GM23338 (cell line): ENCODE data around the gene CCL18. TPM values are rescaled to one million over a fixed set of nuclear protein-coding genes. Genes with fewer than 3 reads are reported as not detected.

Source experiments
- ATAC-seq: fragments of 200-7000 bp; cut with Tn5 transposase; 3 replicates; pipeline ENCODE4 v1.9.1; 2020
- DNase-seq: peaks from one replicate; pipeline ENCODE4 v3.0.0-alpha.2; 2015; ENCODE audit warnings: low spot score
- H2AFZ ChIP-seq: fragments of 200-600 bp; sonication (generic); 2 replicates; pipeline ENCODE4 v1.8.0; 2016; ENCODE audit warnings: antibody characterized with exemption, mild to moderate bottlenecking, moderate library complexity
- H3F3A ChIP-seq: fragments of 200-600 bp; sonication (generic); replicated peaks from 2 replicates; pipeline ENCODE4 v1.8.0; 2017; ENCODE audit warnings: antibody characterized with exemption, mixed run types, low read depth
- H3K27ac ChIP-seq: fragments of 200-600 bp; sonication (generic); 2 replicates; pipeline ENCODE4 v1.6.1; 2016; ENCODE audit warnings: low read depth
- H3K27me3 ChIP-seq: fragments of 200-600 bp; sonication (generic); 2 replicates; pipeline ENCODE4 v1.8.0; 2016; ENCODE audit warnings: mild to moderate bottlenecking, mixed run types, moderate library complexity; ENCODE audit not compliant: insufficient read depth
- H3K36me3 ChIP-seq: fragments of 200-600 bp; sonication (generic); 2 replicates; pipeline ENCODE4 v1.8.0; 2016; ENCODE audit warnings: mild to moderate bottlenecking; ENCODE audit not compliant: insufficient read depth
- H3K4me1 ChIP-seq: fragments of 200-600 bp; sonication (generic); 2 replicates; pipeline ENCODE4 v1.8.0; 2016; ENCODE audit warnings: mild to moderate bottlenecking, moderate library complexity; ENCODE audit not compliant: insufficient read depth
- H3K4me2 ChIP-seq: fragments of 200-600 bp; sonication (generic); 2 replicates; pipeline ENCODE4 v1.7.1; 2017; ENCODE audit warnings: mixed run types
- H3K4me3 ChIP-seq: fragments of 200-600 bp; sonication (generic); 2 replicates; pipeline ENCODE4 v1.6.1; 2016; ENCODE audit warnings: mixed run types
- H3K79me2 ChIP-seq: fragments of 200-600 bp; sonication (generic); replicated peaks from 2 replicates; pipeline ENCODE4 v1.8.0; 2017; ENCODE audit warnings: mild to moderate bottlenecking; ENCODE audit not compliant: insufficient read depth
- H3K9me2 ChIP-seq: fragments of 200-600 bp; sonication (generic); 2 replicates; pipeline ENCODE4 v1.8.0; 2017; ENCODE audit not compliant: insufficient read depth
- H4K20me1 ChIP-seq: fragments of 200-600 bp; sonication (generic); replicated peaks from 2 replicates; pipeline ENCODE4 v1.8.0; 2017; ENCODE audit warnings: mild to moderate bottlenecking; ENCODE audit not compliant: insufficient read depth
- H3K27ac Mint-ChIP-seq: 2 replicates; pipeline ENCODE4 v1.8.0; 2020; ENCODE audit warnings: inconsistent platforms, mild to moderate bottlenecking, moderate library complexity, mixed read lengths
- H3K27me3 Mint-ChIP-seq: 3 replicates; pipeline ENCODE4 v1.8.0; 2022; ENCODE audit warnings: low read depth, mild to moderate bottlenecking, moderate library complexity, mixed read lengths, inconsistent platforms; ENCODE audit not compliant: insufficient read depth, poor library complexity
- H3K36me3 Mint-ChIP-seq: 3 replicates; pipeline ENCODE4 v1.8.0; 2021; ENCODE audit warnings: low read depth, mild to moderate bottlenecking, inconsistent platforms, moderate library complexity, mixed read lengths
- H3K4me1 Mint-ChIP-seq: 3 replicates; pipeline ENCODE4 v1.8.0; 2020; ENCODE audit warnings: mild to moderate bottlenecking, inconsistent platforms, mixed read lengths
- H3K4me3 Mint-ChIP-seq: 3 replicates; pipeline ENCODE4 v1.8.0; 2021; ENCODE audit warnings: moderate library complexity, mild to moderate bottlenecking, inconsistent platforms, mixed read lengths
- H3K9me3 Mint-ChIP-seq: 3 replicates; pipeline ENCODE4 v1.8.0; 2020; ENCODE audit warnings: moderate library complexity, mild to moderate bottlenecking, inconsistent platforms, mixed read lengths
- CREB1 ChIP-seq: fragments of 250-450 bp; sonication (Bioruptor Pico); IDR thresholded peaks from 2 replicates; pipeline ENCODE4 v1.5.0; 2020; ENCODE audit warnings: low read depth, mild to moderate bottlenecking, moderate library complexity
- CTCF ChIP-seq, 2 experiments: fragments of 200-600 bp in 1 of 2; sonication (generic) in 1 of 2; conservative IDR thresholded peaks; 2 replicates each; pipeline versions ENCODE4 v1.5.1 to v1.6.1; 2016 to 2017; ENCODE audit warnings: antibody characterized with exemption in 2 of 2, low read depth in 2 of 2, mild to moderate bottlenecking in 2 of 2, moderate library complexity in 1 of 2
- ETS1 ChIP-seq: IDR thresholded peaks from 2 replicates; pipeline ENCODE4 v1.6.1; 2016; ENCODE audit warnings: antibody characterized with exemption
- EZH2phosphoT487 ChIP-seq: fragments of 200-600 bp; sonication (generic); IDR thresholded peaks from one replicate; pipeline ENCODE4 v1.8.1; 2018; ENCODE audit warnings: antibody characterized with exemption; ENCODE audit not compliant: unreplicated experiment
- JUNB ChIP-seq: IDR thresholded peaks from one replicate; pipeline ENCODE4 v1.6.1; 2016; ENCODE audit warnings: antibody characterized with exemption; ENCODE audit not compliant: unreplicated experiment
- NANOG ChIP-seq: IDR thresholded peaks from 2 replicates; pipeline ENCODE4 v1.6.1; 2016; ENCODE audit warnings: antibody characterized with exemption, borderline replicate concordance
- POLR2AphosphoS5 ChIP-seq: IDR thresholded peaks from 2 replicates; pipeline ENCODE4 v1.6.1; 2016; ENCODE audit warnings: antibody characterized with exemption, low read depth
- STAT1 ChIP-seq: IDR thresholded peaks from one replicate; pipeline ENCODE4 v1.6.1; 2016; ENCODE audit warnings: antibody characterized with exemption; ENCODE audit not compliant: unreplicated experiment
- ZNF114 ChIP-seq: fragments of 250-450 bp; sonication (Bioruptor Pico); IDR thresholded peaks from 2 replicates; pipeline ENCODE4 v1.5.0; 2020; ENCODE audit warnings: mild to moderate bottlenecking, moderate library complexity
- ZNF331 ChIP-seq: fragments of 250-450 bp; sonication (Bioruptor Pico); IDR thresholded peaks from 2 replicates; pipeline ENCODE4 v1.5.0; 2020; ENCODE audit warnings: low read depth, mild to moderate bottlenecking, moderate library complexity
- ZNF462 ChIP-seq: fragments of 250-450 bp; sonication (Bioruptor Pico); IDR thresholded peaks from 2 replicates; pipeline ENCODE4 v1.5.0; 2020; ENCODE audit warnings: mild to moderate bottlenecking, moderate library complexity
- polyA plus RNA-seq: library from polyadenylated mRNA; unstranded; fragments of >200 nt; fragmentation: Nextera tagmentation; extraction: Ambion mirVana; gene quantifications from 2 replicates; pipeline ENCODE4 v1.2.1, GENCODE V29; 2016
- total RNA-seq: library from RNA; depleted of rRNA; stranded (reverse); fragments of >200 nt; shearing (Covaris generic); gene quantifications from 2 replicates; pipeline ENCODE4 v1.2.3, GENCODE V29; 2014

Gene CCL18
- total and polyA plus RNA-seq, 2 experiments from 2014 or later, result not detected

- Histone ChIP-seq H3F3A (no peaks in the 10 kb centered on the region), H3K4me1 (no peaks in the 10 kb centered on the region), H3K36me3 (no peaks in the 10 kb centered on the region), H2AFZ (no peak overlapping the region), H3K27me3 (no peaks in the 10 kb centered on the region), H3K9me2 (no peaks in the 10 kb centered on the region), H3K4me2 (no peak overlapping the region), H3K4me3 (no peak overlapping the region), H4K20me1 (no peaks in the 10 kb centered on the region), H3K79me2 (no peaks in the 10 kb centered on the region), H3K27ac (no peak overlapping the region)
- DNase-seq, result no peak
- Mint-ChIP-seq H3K36me3 (no peaks in the 10 kb centered on the region), H3K9me3 (peaks cover under 1% of the 10 kb centered on the region; the same call in 1 of the 3 replicates), H3K27ac (no peak overlapping the region), H3K4me3 (no peak overlapping the region), H3K4me1 (no peaks in the 10 kb centered on the region), H3K27me3 (peaks cover 2% of the 10 kb centered on the region)
- ATAC-seq, result no peak
- TF ChIP-seq JUNB, result no peak
- no peak for TF ChIP-seq NANOG
- no peak for TF ChIP-seq STAT1
- no peak for TF ChIP-seq ZNF114 (CRISPR knock-in tag)
- no peak for TF ChIP-seq ZNF462
- no peak for TF ChIP-seq CTCF (conservative IDR thresholded peaks at IDR 0.05; ENCODE audit: low read depth in 2 of 2)
- no peak for TF ChIP-seq CREB1 (CRISPR knock-in tag)
- TF ChIP-seq ZNF331 (CRISPR knock-in tag), result no peak
- TF ChIP-seq ETS1, result no peak
- no peak for TF ChIP-seq POLR2AphosphoS5
- no peak for TF ChIP-seq EZH2phosphoT487
Measured at GRCh38 chr17:36105781-36106492, 41.9 kb downstream of the CCL18 start.
